Endodermal cell (in vitro differentiated cells): ENCODE data around the gene REXO5. TPM values are rescaled to one million over a fixed set of nuclear protein-coding genes. Genes with fewer than 3 reads are reported as not detected.

Experiments
- DNase-seq: peaks from one replicate; pipeline ENCODE4 v3.0.0-alpha.2; 2017
- H3K27ac ChIP-seq: 2 replicates; pipeline ENCODE4 v1.5.1; 2013; ENCODE audit warnings: mild to moderate bottlenecking, low read depth, low read length, moderate library complexity
- H3K27me3 ChIP-seq: 2 replicates; pipeline ENCODE4 v1.6.1; 2013; ENCODE audit warnings: mild to moderate bottlenecking, low read length, moderate library complexity; ENCODE audit not compliant: insufficient read depth, control insufficient read depth, poor library complexity, severe bottlenecking
- H3K36me3 ChIP-seq: 2 replicates; pipeline ENCODE4 v1.7.0; 2013; ENCODE audit warnings: mild to moderate bottlenecking, low read length, moderate library complexity; ENCODE audit not compliant: control insufficient read depth, insufficient read depth
- H3K4me1 ChIP-seq: one replicate; pipeline ENCODE4 v1.7.0; 2013; ENCODE audit warnings: low read length; ENCODE audit not compliant: control insufficient read depth, insufficient read depth
- H3K4me3 ChIP-seq: 2 replicates; pipeline ENCODE4 v1.5.1; 2013; ENCODE audit warnings: mild to moderate bottlenecking, low read length, moderate library complexity
- H3K9ac ChIP-seq: 2 replicates; pipeline ENCODE4 v1.6.1; 2013; ENCODE audit warnings: mild to moderate bottlenecking, low read length, moderate library complexity; ENCODE audit not compliant: poor library complexity, severe bottlenecking; ENCODE audit errors: extremely low read depth
- H3K9me3 ChIP-seq: 2 replicates; pipeline ENCODE4 v1.6.1; 2013; ENCODE audit warnings: mild to moderate bottlenecking, low read length, moderate library complexity; ENCODE audit not compliant: control insufficient read depth
- H3K27ac Mint-ChIP-seq: 2 replicates; pipeline ENCODE4 v1.8.0; 2020; ENCODE audit warnings: mixed read lengths
- H3K27me3 Mint-ChIP-seq: 2 replicates; pipeline ENCODE4 v1.8.0; 2021; ENCODE audit warnings: mild to moderate bottlenecking, mixed read lengths; ENCODE audit not compliant: insufficient read depth
- H3K36me3 Mint-ChIP-seq: 2 replicates; pipeline ENCODE4 v1.8.0; 2020; ENCODE audit warnings: low read depth, mixed read lengths
- H3K4me1 Mint-ChIP-seq: 2 replicates; pipeline ENCODE4 v1.8.0; 2020; ENCODE audit warnings: mixed read lengths
- H3K4me3 Mint-ChIP-seq: 2 replicates; pipeline ENCODE4 v1.8.0; 2020; ENCODE audit warnings: mild to moderate bottlenecking, moderate library complexity, mixed read lengths
- H3K9me3 Mint-ChIP-seq: 2 replicates; pipeline ENCODE4 v1.8.0; 2020; ENCODE audit warnings: mild to moderate bottlenecking, mixed read lengths
- CTCF ChIP-seq: fragments of 200-600 bp; sonication (generic); conservative IDR thresholded peaks from 2 replicates; pipeline ENCODE4 v1.5.0; 2021; ENCODE audit warnings: antibody characterized with exemption, mild to moderate bottlenecking
- WGBS, 2 experiments: methylation state at CpG; one replicate each; pipeline versions ENCODE4 v1.1.5 to v1.1.7; 2013; ENCODE audit warnings: missing lambda C conversion rate in 2 of 2, mixed read lengths in 1 of 2; ENCODE audit not compliant: insufficient coverage in 1 of 2, insufficient read length in 1 of 2; 5-methylcytosine and 5-hydroxymethylcytosine counted together
- total RNA-seq, 2 donors: library from RNA; stranded (reverse); fragmentation: NEBNext Ultra II Directional in 1 of 2; extraction: Animal tissue kit (Norgen Biotek cat#: 25700) in 1 of 2; gene quantifications; 2 replicates in 1 of 2; 3 replicates in 1 of 2; pipeline ENCODE4 v1.2.1, GENCODE V29; 2021

REXO5 gene
- total RNA-seq, 2 donors from 2014 or later, result 4.3 to 10.2 TPM

- Histone ChIP-seq H3K27ac (no peak overlapping the region), H3K4me1 (peaks cover 35% of the 10 kb centered on the region), H3K4me3 (peak overlapping the region; percentile 32), H3K9me3 (no peaks in the 10 kb centered on the region), H3K27me3 (no peaks in the 10 kb centered on the region), H3K9ac (no peak overlapping the region), H3K36me3 (no peaks in the 10 kb centered on the region)
- Mint-ChIP-seq H3K27ac (no peak overlapping the region), H3K27me3 (no peaks in the 10 kb centered on the region), H3K9me3 (no peaks in the 10 kb centered on the region), H3K36me3 (peaks cover 2% of the 10 kb centered on the region), H3K4me1 (peaks cover 48% of the 10 kb centered on the region), H3K4me3 (no peak overlapping the region)
- no peak for TF ChIP-seq CTCF
- DNase-seq, result no peak
Observed at GRCh38 chr16:20846551-20846950, 40.2 kb downstream of the REXO5 start.

GRCh38 chr16:20847550-20847949 is 41.2 kb downstream of the REXO5 start:
- no peak for DNase-seq
- no peak overlapping the region for H3K27ac ChIP-seq
- peaks cover 35% of the 10 kb centered on the region for H3K4me1 ChIP-seq
- no peak for TF ChIP-seq CTCF
- Mint-ChIP-seq H3K36me3 (peaks cover 2% of the 10 kb centered on the region), H3K27ac (no peak overlapping the region), H3K27me3 (no peaks in the 10 kb centered on the region), H3K9me3 (no peaks in the 10 kb centered on the region), H3K4me3 (no peak overlapping the region), H3K4me1 (peaks cover 48% of the 10 kb centered on the region)
- no peaks in the 10 kb centered on the region for H3K27me3 ChIP-seq
- H3K36me3 ChIP-seq, result no peaks in the 10 kb centered on the region
- 50 to 77% methylated on average over 1 to 2 of the region's 2 CpGs for WGBS, 2 experiments
- no peak overlapping the region for H3K4me3 ChIP-seq
- H3K9me3 ChIP-seq, result no peaks in the 10 kb centered on the region
- no peak overlapping the region for H3K9ac ChIP-seq

GRCh38 chr16:20849589-20850390 is 43.5 kb downstream of the REXO5 start:
- no peak overlapping the region for H3K27ac Mint-ChIP-seq
- no peaks in the 10 kb centered on the region for H3K36me3 Mint-ChIP-seq
- Histone ChIP-seq H3K27ac (no peak overlapping the region), H3K36me3 (peaks cover 10% of the 10 kb centered on the region), H3K4me3 (no peak overlapping the region), H3K27me3 (no peaks in the 10 kb centered on the region), H3K9me3 (no peaks in the 10 kb centered on the region), H3K4me1 (peaks cover 26% of the 10 kb centered on the region), H3K9ac (no peak overlapping the region)
- H3K4me1 Mint-ChIP-seq, result peaks cover 40% of the 10 kb centered on the region
- peak; percentile 89 for DNase-seq
- no peak overlapping the region for H3K4me3 Mint-ChIP-seq
- WGBS, 2 experiments, result 68% methylated on average over 4 to 6 of the region's 6 CpGs
- H3K9me3 Mint-ChIP-seq, result no peaks in the 10 kb centered on the region
- no peaks in the 10 kb centered on the region for H3K27me3 Mint-ChIP-seq
- peak; percentile 98 for TF ChIP-seq CTCF
